ENCODE data around the gene FCRLB. TPM values are rescaled to one million over a fixed set of nuclear protein-coding genes. Genes with fewer than 3 reads are reported as not detected.

Gene FCRLB
- total RNA-seq, 1 donor from 2014 or later, result 0.59 TPM

DNA sequence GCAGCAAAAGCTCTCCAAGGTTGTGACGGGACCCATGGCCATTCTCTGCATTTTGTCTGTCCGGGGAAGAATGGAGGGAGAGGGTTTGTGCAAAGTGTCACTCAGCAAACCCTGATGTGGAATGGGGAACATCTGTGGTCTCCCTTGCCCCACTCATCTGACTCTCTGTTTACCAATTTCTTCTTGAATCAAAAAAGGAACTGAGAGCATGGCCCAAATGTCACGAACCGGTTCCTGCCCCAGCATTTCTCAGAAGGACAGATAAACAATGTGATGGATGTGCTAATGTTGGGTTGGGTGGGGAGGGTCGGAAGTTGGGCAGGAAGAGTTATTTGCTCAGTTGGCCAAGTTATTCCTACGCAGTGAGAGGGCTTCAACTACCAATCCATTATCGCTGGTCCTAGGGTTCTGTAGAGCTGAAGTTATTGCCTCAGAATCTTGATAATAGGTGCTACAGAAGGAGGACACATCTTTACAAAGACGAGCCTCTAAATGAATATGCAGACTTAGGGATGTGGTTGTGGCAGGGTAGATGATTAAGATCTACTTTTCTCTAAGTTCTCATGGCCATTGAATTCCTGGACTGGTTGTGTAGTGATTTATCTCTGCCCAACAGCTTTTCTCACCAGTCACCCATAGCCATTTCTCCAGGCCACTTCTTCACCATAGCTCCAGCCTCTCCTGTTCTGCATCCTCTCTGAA lies 18.7 kb downstream of the FCRLB start:
- intact Hi-C loops (cut with micrococcal nuclease), result loop anchor here (5.0 kb wide), 1 partner anchor 128 kb away; no protein-coding TSS in a partner anchor

DNA sequence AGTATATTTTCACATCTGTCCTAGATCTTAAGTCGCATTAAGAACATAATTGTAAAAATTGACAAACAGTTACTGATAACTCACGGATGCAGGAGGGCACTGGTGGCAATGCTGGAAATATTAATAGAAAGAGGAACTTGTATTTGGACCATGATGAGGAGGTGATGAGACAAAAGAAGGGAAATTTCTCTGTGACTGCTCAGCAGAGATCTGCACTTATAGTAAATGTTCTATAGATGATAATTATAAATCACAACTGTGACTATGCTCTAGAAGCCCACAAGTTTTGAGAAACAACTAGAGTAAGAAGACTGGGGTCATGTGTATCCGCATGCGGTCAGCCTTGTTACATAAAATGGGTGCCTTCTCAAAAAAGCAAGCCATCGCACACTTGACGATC lies 19.6 kb downstream of the FCRLB start:
- intact Hi-C loops (cut with micrococcal nuclease), result loop anchor here (1.0 to 5.0 kb wide), 4 partner anchors 14 to 254 kb away; no protein-coding TSS in a partner anchor

DNA sequence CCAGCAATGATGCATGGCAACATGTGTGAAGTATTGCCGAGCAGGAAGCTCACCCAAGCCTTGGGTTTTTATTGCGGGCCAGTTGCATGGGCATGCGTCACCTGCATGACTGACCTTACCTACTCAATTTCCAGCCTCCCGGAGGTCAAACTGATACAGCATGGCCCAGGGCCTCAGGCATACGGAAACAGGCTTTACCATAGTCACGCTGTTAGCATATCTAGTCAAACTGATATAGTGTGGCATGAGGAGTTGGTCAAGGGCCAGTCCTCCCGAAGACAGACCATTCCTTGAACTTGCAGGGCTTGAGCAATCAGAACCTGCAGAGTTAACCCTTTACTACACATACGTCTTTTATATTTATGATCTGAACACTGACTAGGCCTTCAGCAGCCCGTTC lies 21.9 kb downstream of the FCRLB start:
- intact Hi-C loops (cut with micrococcal nuclease), result loop anchor here (5.0 kb wide), 1 partner anchor 131 kb away; no protein-coding TSS in a partner anchor

DNA sequence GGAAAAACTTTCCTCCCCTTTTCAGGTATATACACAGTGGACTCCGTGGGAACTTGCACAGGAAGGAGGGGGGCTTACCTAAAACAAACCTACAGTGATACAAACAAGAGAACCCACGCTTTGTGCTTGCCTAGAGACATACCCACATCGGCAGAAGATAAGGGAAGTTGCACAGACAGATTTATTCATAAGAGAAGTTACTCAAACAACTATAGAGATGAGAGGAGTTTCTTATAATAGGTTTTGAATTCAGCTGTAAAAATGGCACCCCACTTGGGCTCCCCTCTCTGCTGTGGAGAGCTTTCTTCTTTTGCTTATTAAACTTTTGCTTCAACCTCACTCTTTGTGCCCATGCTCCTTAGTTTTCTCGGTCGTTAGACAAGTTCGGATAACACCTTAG lies 26.5 kb downstream of the FCRLB start:
- intact Hi-C loops (cut with micrococcal nuclease), result loop anchor here (2.0 kb wide), 1 partner anchor 207 kb away; no protein-coding TSS in a partner anchor

DNA sequence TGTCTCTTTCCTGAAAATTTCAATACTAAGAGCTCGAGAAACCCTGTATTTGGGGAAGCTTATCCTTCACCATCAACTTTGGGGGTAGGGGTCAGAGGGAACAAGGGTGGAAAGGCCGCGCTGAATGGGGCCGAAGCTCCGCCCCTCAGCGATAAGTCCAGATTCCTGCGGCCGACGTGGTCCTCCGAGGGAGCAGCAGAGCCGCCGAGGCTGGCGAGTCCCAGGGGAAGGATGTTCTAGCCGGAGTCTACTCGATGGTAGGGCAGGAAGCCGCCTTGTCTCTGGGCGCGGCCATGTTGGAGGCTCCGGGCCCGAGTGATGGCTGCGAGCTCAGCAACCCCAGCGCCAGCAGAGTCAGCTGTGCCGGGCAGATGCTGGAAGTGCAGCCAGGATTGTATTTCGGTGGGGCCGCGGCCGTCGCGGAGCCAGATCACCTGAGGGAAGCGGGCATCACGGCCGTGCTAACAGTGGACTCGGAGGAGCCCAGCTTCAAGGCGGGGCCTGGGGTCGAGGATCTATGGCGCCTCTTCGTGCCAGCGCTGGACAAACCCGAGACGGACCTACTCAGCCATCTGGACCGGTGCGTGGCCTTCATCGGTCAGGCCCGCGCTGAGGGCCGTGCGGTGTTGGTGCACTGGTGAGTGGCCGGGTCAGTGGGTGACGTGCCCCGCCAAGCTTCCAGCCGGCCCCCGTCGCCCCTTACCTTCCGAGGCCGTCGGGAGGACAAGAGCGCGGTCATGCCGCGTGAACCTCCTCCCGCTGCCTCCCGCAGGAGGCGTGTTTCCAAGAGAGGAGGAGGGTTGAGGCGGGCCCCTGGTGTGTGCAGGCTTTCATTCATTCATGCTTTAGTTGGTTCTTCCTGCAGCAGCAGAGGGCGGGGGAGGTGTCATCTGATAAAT lies 28.4 kb downstream of the FCRLB start, which contains the start of gene DUSP12:
Gene DUSP12 (plus strand): TSS at position 278 of the 899 bp plus-strand sequence. CDS start 16 bp downstream, at position 294.
- intact Hi-C loops (cut with micrococcal nuclease), result loop anchor here (1.0 to 2.0 kb wide), 2 partner anchors 17 to 209 kb away; partner anchors contain the start of gene ATF6

DNA sequence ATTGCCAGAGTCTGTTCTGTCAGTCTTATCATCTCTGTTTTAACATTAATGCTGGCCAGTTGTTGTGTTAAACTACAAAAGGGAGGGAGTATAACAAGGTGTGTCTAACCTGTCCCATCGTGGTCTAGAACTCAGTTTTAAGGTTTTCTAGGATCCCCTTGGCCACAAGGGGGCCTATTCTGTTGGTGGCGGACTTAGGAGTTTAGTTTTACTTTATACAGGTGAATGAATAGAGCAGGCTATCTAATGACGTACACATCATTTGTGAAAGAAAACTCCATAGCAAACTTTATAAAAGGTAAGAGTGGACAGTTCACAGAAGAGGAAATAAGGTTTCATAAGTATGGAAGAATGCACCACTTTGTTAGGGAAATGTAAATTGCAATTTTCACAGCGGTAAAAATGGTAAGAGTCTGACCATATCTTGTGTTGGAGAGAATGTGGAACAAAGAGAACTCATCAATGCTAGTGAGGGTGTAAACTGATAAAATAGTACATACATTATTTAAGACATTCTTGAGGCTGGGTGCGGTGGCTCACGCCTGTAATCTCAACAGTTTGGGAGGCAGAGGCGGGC lies 42.3 kb downstream of the FCRLB start:
- intact Hi-C loops (cut with micrococcal nuclease), result loop anchor here (1.0 to 10.0 kb wide), 2 partner anchors 274 to 539 kb away; partner anchors contain the start of genes APOA2 and TOMM40L

DNA sequence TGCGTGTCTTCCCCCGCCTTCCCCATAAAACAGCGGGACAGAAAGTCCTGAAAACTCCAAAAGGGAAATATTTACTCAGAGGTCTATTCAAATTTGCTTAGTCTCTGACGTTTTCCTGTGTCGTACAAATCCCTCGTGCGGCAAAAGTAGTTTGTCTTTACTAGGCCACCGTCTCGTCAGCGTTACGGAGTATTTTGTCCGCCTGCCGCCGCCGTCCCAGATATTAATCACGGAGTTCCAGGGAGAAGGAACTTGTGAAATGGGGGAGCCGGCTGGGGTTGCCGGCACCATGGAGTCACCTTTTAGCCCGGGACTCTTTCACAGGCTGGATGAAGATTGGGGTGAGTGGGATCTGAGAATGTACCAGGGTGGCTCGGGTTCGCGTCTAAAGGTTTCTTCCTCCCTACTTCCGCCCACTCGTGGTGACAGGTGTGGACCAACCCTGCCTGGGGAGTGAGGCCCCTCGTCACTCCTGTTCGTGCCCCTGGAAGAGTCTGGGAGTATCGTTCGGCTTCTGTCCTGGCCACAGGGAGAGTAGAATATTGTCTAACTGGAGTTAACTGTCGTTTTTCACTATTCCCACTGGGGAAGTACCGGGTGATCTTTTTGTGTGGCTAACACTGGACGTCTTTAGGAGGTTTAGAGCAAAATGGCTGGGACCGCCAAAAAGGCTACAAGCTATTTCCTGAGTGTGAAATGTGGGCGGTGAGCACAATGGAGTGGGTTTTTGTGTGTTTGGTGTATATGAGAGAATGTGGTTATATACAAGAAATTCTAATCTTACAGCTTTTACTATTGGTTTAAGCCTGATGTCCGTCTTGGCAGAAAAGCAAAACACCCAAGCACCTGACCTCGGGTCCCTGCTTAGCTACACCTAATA lies 45.0 kb downstream of the FCRLB start, which contains the start of gene ATF6:
Gene ATF6 (plus strand): TSS at position 219 of the 880 bp plus-strand sequence. CDS start 41 bp downstream, at position 260.
- intact Hi-C loops (cut with micrococcal nuclease), result loop anchor here (1.0 to 10.0 kb wide), 6 partner anchors 16 to 1556 kb away; partner anchors contain the start of genes APOA2, NUF2, TOMM40L and UAP1

DNA sequence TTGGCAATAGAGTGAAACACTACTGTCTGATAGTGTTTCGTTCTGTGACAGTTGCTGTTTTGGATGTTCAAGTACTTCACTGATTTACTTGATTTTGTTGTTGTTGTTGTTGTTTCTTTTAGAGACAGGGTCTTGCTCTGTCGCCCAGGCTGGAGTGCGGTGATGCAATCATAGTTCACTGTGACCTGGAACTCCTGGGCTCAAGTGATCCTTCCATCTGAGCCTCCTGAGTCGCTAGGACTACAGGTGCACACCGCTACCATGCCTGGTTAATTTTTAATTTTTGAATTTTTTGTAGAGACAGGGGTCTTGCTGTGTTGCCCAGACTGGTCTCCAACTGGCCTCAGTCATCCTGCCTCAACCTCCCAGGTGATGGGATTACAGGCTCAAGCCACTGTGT lies 47.1 kb downstream of the FCRLB start:
- intact Hi-C loops (cut with micrococcal nuclease), result loop anchor here (5.0 to 10.0 kb wide), 2 partner anchors 544 to 1554 kb away; partner anchors contain the start of genes APOA2, NUF2 and TOMM40L

DNA sequence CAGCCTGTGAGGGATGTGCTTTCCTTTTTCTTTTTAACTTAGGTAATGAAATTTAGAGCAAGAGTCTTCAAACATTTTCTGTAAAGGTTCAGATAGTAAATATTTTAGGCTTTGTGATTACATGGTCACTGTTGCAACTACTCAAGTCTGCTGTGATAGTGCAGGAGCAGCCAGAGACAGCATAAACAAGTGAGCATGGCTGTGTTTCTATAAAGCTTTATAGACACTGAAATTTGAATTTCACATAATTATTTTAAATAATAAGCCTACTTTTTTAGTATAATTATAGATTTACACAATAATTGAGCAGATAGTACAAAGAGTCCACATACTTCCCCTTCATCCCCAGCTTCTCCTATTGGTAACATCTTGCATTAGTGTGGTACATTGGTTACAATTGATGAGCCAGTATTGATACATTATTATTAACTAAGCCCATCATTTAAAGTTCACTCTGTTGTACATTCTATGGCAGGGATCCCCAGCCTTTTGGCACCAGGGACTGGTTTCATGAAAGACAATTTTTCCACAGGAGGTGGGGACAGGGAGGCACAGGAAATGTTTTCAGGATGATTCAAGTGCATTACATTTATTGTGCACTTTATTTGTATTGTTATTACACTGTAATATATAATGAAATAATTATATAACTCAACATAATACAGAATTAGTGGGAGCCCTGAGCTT lies 47.8 kb downstream of the FCRLB start:
- intact Hi-C loops (cut with micrococcal nuclease), result loop anchor here (5.0 to 10.0 kb wide), 2 partner anchors 544 to 1553 kb away; partner anchors contain the start of genes APOA2, NUF2 and TOMM40L

DNA sequence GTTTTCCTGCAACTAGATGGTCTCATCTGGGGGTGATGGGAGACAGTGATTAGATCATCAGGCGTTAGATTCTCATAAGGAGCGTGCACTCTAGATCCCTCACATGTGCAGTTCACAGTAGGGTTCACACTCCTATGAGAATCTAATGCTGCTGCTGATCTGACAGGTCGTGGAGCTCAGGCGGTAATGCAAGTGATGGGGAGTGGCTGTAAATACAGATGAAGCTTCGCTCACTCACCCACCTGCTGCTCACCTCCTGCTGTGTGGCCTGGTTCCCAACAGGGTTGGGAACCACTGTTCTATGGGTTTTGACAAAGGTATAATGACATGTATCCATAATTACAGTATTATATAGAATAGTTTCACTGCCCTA lies 48.3 kb downstream of the FCRLB start:
- intact Hi-C loops (cut with micrococcal nuclease), result loop anchor here (5.0 to 10.0 kb wide), 2 partner anchors 545 to 1553 kb away; partner anchors contain the start of genes APOA2, NUF2 and TOMM40L

DNA sequence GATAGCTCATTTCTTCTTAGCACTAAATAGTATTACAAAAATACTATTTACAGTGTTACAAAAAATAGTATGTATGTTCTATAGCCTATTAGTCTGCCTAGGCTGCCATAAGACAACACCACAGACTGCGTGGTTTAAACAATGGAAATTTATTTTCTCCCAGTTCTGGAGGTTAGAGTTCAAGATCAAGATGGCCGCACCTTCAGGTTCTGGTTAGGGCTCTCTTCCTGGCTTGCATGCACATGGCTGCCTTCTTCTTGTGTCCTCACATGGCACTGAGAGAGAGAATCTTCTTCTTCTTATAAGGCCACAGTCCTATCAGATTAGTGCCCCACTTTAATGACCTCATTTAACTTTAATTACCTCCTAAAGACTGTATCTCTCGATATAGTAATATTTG lies 48.9 kb downstream of the FCRLB start:
- intact Hi-C loops (cut with micrococcal nuclease), result no loop called here

DNA sequence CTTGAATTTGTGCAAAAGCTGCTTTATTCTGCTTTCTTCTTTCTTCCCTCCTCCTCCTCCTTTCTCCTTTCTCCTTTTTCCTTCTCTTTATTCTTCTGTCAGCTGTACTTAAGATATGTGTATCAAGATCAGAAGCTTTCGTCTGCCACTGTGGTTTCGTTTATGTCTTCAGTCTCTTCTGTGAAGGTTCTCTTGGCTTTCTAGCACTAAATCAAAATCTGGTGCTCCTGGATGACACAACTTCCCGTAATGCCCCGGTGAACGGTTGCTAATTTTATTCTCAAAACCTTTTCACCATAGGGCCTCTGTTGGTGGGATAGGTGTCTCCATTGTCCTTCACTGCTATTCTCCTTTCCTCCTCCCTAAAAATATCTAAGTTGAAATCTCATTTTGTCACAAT lies 49.8 kb downstream of the FCRLB start:
- intact Hi-C loops (cut with micrococcal nuclease), result no loop called here

DNA sequence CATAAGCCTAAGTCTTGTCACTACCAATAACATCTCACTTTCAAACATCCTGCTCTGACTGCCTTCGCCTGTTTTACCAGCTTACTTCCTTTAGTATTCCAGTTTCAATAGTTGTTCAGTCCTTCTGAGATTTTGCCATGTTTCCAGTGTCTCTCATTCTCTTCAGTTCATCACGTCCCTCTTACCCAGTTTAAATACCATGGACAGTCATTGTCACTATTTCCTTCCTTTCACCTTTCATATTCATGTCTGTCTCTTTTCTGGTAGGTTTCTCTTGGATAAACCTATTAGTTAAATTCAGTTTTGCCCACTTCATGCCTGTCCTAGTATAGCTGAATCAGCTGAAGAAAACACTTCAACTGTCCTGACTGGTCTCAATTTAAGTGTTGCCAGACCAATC lies 50.6 kb downstream of the FCRLB start:
- intact Hi-C loops (cut with micrococcal nuclease), result no loop called here

DNA sequence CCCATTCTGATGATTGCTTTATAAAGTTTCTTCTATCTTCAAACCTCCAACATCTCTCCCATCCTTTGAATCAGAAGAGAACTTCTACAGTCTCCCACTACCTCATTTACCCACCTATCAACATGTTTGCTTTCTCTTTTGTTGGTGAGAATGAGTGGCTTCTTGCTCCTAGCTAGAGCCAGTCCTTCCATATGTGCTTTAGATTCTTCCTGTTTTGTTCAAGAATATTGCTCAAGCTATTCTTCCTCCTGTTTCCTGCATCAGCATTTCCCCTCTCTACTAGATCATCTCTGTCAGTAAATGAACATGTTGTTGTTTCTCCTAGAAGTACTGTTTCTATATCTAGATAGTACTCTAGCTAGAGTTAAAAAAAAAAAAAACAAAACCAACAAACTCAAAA lies 51.1 kb downstream of the FCRLB start:
- intact Hi-C loops (cut with micrococcal nuclease), result no loop called here

DNA sequence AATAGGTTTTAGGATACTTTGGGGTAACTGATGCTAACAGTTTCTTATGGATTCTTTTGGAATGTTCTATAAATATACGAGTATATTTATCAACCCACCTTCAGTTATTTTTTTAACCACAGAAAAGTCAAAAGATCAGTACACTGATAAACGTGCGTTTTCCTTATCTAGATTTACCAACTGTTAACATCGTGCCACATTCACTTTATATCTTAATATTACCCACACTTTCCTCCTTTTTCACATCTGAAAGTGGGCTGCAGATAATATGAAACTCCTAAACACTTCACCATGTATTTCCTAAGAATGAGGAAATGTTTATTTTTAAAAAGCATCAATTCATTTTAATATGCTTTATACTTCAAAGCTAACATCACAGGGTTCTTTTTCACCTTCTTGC lies 52.4 kb downstream of the FCRLB start:
- intact Hi-C loops (cut with micrococcal nuclease), result no loop called here

DNA sequence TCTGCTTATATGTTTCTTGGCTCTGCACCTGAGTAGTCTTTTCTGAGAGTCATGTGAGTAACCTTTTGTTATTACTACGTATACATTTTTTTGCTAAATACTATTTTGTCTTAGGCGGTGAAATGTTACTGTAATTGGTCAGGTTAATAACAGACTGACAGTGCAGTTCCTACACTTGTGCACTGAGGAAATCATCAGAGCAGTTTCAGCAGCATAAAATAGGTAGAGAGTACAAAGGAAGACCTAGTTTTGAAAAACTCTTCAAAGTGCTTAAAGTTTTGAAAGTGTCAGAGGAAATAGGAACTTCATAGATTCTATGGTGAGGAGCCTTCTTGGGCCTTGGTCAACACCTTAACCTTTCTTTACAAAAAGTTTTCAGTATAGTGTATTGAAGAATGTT lies 55.9 kb downstream of the FCRLB start:
- intact Hi-C loops (cut with micrococcal nuclease), result no loop called here

Measured in T-helper 2 cell treated with Interferon-gamma antibody and Interleukin-4, amounts not matched to agents 100 ng/mL and 5 ng/mL, for 36 hours (primary cell).